ENCODE data around the gene LRRC61. TPM values are rescaled to one million over a fixed set of nuclear protein-coding genes. Genes with fewer than 3 reads are reported as not detected.

The LRRC61 gene
- total and polyA plus RNA-seq, 7 donors, result 4.4 to 18.6 (median 10.8) TPM

DNA sequence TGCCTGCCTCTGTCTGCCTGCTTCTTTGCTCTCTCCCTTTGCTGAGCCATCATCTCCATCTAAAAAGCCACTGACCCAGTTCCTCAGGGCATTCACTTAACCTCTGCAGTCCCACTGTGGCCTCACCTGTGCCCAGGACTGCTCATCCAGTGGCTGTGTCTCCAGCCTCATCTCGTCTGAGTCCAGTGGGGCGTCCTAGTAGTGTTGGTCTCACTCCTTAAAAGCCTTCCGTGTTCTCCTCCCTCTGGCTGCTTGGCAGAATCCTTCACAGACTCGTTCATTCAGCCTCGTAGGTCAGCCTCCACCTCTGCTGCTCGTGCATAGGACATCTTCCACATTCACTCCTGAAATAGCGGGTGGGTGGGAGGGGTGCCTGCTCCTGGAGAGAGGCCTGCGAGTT is 11.0 kb downstream of the LRRC61 start:
- Histone ChIP-seq H3K9me3 (no peaks in the 10 kb centered on the region), H3K27me3 (no peaks in the 10 kb centered on the region), H3K36me3 (peaks cover 0 to 21% (median 8%) of the 10 kb centered on the region in 4 donors), H3K27ac (peak overlapping the region; percentile 74 to 93 (median 83)), H3K4me3 (no peak overlapping the region), H3K4me1 (peaks cover 0 to 54% (median 53%) of the 10 kb centered on the region in 4 donors)
- no peak for TF ChIP-seq POLR2A (IDR thresholded peaks at IDR 0.05)
- TF ChIP-seq, protein P1, sequence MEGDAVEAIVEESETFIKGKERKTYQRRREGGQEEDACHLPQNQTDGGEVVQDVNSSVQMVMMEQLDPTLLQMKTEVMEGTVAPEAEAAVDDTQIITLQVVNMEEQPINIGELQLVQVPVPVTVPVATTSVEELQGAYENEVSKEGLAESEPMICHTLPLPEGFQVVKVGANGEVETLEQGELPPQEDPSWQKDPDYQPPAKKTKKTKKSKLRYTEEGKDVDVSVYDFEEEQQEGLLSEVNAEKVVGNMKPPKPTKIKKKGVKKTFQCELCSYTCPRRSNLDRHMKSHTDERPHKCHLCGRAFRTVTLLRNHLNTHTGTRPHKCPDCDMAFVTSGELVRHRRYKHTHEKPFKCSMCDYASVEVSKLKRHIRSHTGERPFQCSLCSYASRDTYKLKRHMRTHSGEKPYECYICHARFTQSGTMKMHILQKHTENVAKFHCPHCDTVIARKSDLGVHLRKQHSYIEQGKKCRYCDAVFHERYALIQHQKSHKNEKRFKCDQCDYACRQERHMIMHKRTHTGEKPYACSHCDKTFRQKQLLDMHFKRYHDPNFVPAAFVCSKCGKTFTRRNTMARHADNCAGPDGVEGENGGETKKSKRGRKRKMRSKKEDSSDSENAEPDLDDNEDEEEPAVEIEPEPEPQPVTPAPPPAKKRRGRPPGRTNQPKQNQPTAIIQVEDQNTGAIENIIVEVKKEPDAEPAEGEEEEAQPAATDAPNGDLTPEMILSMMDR (IDR thresholded peaks at IDR 0.05), result no peak
- no peak for TF ChIP-seq POLR2AphosphoS5 (IDR thresholded peaks at IDR 0.05)
- no peak for TF ChIP-seq EP300 (IDR thresholded peaks at IDR 0.05)
- WGBS, 2 donors, result 94 to 95% methylated on average over 8 of the region's 8 CpGs
- intact Hi-C loops (cut with DNase I), result no loop called here
- DNase-seq, result peak; percentile 54

DNA sequence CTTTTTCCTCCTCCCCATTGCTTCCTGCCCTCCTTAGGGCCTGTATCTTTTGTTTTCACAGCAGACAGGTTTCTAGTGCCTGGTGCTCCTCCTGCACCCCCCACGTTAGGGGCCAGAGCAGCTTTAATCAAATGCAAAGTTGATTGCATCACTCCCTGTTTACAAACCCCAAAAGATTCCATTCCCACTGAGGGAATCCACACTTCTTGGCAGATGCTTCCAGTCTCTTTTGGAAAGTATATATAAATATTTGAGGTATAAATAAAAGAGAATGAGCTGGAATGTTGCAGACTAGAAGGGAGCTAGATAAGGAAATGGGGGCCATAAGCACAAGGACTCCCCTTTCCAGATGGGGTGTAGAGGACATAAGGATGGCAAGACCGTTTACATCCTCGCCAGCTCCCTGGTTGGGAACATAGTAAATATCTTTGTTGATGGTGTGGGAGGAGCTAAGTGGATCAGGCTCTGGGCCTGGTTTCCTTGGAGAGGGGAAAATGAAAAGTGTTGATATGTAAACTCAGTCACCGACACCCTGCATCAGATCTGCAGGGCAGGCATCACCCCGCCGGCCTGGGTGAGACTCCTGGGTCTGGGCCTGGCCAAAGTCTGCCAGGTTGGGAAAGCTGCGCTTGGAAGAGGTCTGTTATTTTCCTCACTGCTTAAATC is 12.1 kb downstream of the LRRC61 start:
- Histone ChIP-seq H3K27ac (peak overlapping the region; percentile 74 to 93 (median 83)), H3K4me1 (peaks cover 0 to 65% (median 63%) of the 10 kb centered on the region in 4 donors), H3K9me3 (no peaks in the 10 kb centered on the region), H3K27me3 (no peaks in the 10 kb centered on the region), H3K4me3 (no peak overlapping the region), H3K36me3 (peaks cover 0 to 17% (median 8%) of the 10 kb centered on the region in 4 donors)
- no peak for DNase-seq
- intact Hi-C loops (cut with DNase I), result no loop called here
- WGBS, 2 donors, result 53 to 60% methylated on average over 7 of the region's 7 CpGs
- peak in 1 of 4 donors; percentile 51 for TF ChIP-seq POLR2AphosphoS5 (IDR thresholded peaks at IDR 0.05)
- no peak for TF ChIP-seq POLR2A (IDR thresholded peaks at IDR 0.05)
- TF ChIP-seq EP300 (IDR thresholded peaks at IDR 0.05), result no peak

DNA sequence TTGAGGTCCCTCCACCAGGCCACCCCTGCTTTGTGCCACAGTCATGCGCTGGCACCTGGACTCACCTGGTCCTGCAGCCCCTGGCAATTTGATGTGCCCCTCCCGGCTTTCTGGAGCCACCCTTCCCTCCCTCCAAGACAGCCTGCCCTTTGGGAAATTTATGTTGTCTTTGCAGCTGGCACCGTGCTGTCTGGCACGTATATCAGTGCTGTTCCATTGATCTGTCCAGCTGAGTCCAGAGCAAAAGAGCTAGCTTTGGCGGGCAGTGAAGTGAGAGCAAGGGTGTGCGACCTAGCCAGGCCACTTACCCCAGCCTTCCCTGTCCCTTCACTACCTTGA is 12.6 kb downstream of the LRRC61 start:
- Histone ChIP-seq H3K27ac (peak overlapping the region; percentile 74 to 93 (median 83)), H3K4me1 (peaks cover 0 to 70% (median 64%) of the 10 kb centered on the region in 4 donors), H3K4me3 (no peak overlapping the region), H3K9me3 (no peaks in the 10 kb centered on the region), H3K27me3 (no peaks in the 10 kb centered on the region), H3K36me3 (peaks cover 0 to 13% (median 6%) of the 10 kb centered on the region in 4 donors)
- intact Hi-C loops (cut with DNase I), result no loop called here
- 63 to 79% methylated on average over 6 of the region's 6 CpGs for WGBS, 2 donors
- no peak for DNase-seq
- TF ChIP-seq POLR2AphosphoS5 (IDR thresholded peaks at IDR 0.05), result no peak
- TF ChIP-seq POLR2A (IDR thresholded peaks at IDR 0.05), result no peak
- TF ChIP-seq, protein P1 (IDR thresholded peaks at IDR 0.05), result no peak
- no peak for TF ChIP-seq EP300 (IDR thresholded peaks at IDR 0.05)

DNA sequence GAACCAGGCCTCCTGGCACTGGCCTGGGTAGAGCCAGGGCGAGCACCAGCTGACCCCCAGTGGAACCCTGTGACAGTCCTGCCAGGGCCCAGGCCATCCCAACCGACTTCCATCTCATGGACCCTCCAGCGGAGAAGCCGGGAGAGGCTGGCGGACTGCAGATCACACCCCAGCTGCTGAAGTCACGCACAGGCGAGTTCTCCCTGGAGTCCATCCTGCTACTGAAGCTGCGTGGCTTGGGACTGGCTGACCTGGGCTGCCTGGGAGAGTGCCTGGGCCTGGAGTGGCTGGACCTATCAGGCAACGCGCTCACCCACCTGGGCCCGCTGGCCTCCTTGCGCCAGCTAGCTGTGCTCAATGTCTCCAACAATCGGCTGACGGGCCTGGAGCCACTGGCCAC is 13.6 kb downstream of the LRRC61 start:
- no peak overlapping the region for H3K4me3 ChIP-seq
- TF ChIP-seq, protein P1 (IDR thresholded peaks at IDR 0.05), result no peak
- no peak for TF ChIP-seq POLR2AphosphoS5 (IDR thresholded peaks at IDR 0.05)
- no peak for TF ChIP-seq EP300 (IDR thresholded peaks at IDR 0.05)
- TF ChIP-seq POLR2A (IDR thresholded peaks at IDR 0.05), result no peak
- no peaks in the 10 kb centered on the region for H3K27me3 ChIP-seq
- DNase-seq, result no peak
- H3K36me3 ChIP-seq, result peaks cover 0 to 13% (median 6%) of the 10 kb centered on the region in 4 donors
- H3K9me3 ChIP-seq, result no peaks in the 10 kb centered on the region
- intact Hi-C loops (cut with DNase I), result no loop called here
- H3K4me1 ChIP-seq, result peaks cover 0 to 80% (median 67%) of the 10 kb centered on the region in 4 donors
- WGBS, 2 donors, result 93 to 95% methylated on average over 14 of the region's 14 CpGs
- H3K27ac ChIP-seq, result peak overlapping the region; percentile 74 to 93 (median 83)

DNA sequence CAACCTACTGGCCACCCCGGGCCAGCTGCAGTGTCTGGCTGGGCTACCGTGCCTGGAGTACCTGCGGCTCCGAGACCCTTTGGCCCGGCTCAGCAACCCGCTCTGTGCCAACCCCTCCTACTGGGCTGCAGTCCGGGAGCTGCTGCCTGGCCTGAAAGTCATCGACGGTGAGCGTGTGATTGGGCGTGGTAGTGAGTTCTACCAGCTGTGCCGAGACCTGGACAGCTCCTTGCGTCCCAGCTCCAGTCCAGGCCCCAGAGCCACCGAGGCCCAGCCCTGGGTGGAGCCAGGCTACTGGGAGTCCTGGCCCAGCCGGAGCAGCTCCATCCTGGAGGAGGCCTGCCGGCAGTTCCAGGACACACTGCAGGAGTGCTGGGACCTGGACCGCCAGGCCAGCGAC is 14.0 kb downstream of the LRRC61 start:
- Histone ChIP-seq H3K27me3 (no peaks in the 10 kb centered on the region), H3K9me3 (no peaks in the 10 kb centered on the region), H3K4me3 (no peak overlapping the region), H3K4me1 (peaks cover 0 to 85% (median 71%) of the 10 kb centered on the region in 4 donors), H3K27ac (peak overlapping the region; percentile 74 to 93 (median 83)), H3K36me3 (peaks cover 0 to 12% (median 6%) of the 10 kb centered on the region in 4 donors)
- intact Hi-C loops (cut with DNase I), result no loop called here
- 39 to 77% methylated on average over 18 of the region's 18 CpGs for WGBS, 2 donors
- no peak for DNase-seq
- TF ChIP-seq POLR2A (IDR thresholded peaks at IDR 0.05), result no peak
- TF ChIP-seq, protein P1 (IDR thresholded peaks at IDR 0.05), result no peak
- TF ChIP-seq EP300 (IDR thresholded peaks at IDR 0.05), result no peak
- no peak for TF ChIP-seq POLR2AphosphoS5 (IDR thresholded peaks at IDR 0.05)

Measured in sigmoid colon (tissue), 7 donors.